Measurements from ENCODE around the gene RTEL1.
"Not testable (repeated sequence)": the region's sequence is repeated elsewhere in the genome, so short reads cannot be mapped to it uniquely, and the experiment has no call there.

The RTEL1 gene

GRCh38 chr20:63622732-63623131 is 35.4 kb upstream of the RTEL1 start:
- peaks cover 31 to 43% of the 10 kb centered on the region in 2 donors for H3K4me1 Mint-ChIP-seq
- no peak for ATAC-seq (replicated peaks)
- H3K9me3 Mint-ChIP-seq = no peaks in the 10 kb centered on the region
- H3K27me3 Mint-ChIP-seq = no peaks in the 10 kb centered on the region
- H3K4me3 Mint-ChIP-seq = no peak overlapping the region
- H3K36me3 Mint-ChIP-seq = peaks cover 34 to 42% of the 10 kb centered on the region in 2 donors
- H3K27ac Mint-ChIP-seq = peak overlapping the region; percentile 81
- DNase-seq = no peak

- H3K4me1 Mint-ChIP-seq = peaks cover 34 to 59% of the 10 kb centered on the region in 2 donors
- H3K27me3 Mint-ChIP-seq = no peaks in the 10 kb centered on the region
- no peak for DNase-seq
- H3K36me3 Mint-ChIP-seq = peaks cover 34 to 44% of the 10 kb centered on the region in 2 donors
- H3K27ac Mint-ChIP-seq = peak overlapping the region; percentile 98
- no peak for ATAC-seq (replicated peaks)
- H3K4me3 Mint-ChIP-seq = peak overlapping the region in 1 of 2 donors; percentile 19
- no peaks in the 10 kb centered on the region for H3K9me3 Mint-ChIP-seq
Observed at GRCh38 chr20:63624486-63624885, 33.6 kb upstream of the RTEL1 start.

- H3K4me3 Mint-ChIP-seq = peak overlapping the region; percentile 84 to 85
- DNase-seq = peak; percentile 73
- peaks cover 30 to 63% of the 10 kb centered on the region in 2 donors for H3K4me1 Mint-ChIP-seq
- peak; percentile 65 to 66 for ATAC-seq (replicated peaks)
- peaks cover 31 to 43% of the 10 kb centered on the region in 2 donors for H3K36me3 Mint-ChIP-seq
- H3K27ac Mint-ChIP-seq = peak overlapping the region; percentile 98
- no peaks in the 10 kb centered on the region for H3K27me3 Mint-ChIP-seq
- H3K9me3 Mint-ChIP-seq = no peaks in the 10 kb centered on the region
Observed at GRCh38 chr20:63625771-63626423, 32.2 kb upstream of the RTEL1 start.

- Mint-ChIP-seq H3K27ac (peak within 1 kb of the TSS; percentile 100), H3K4me3 (peak within 1 kb of the TSS; percentile 99 to 100), H3K27me3 (no peaks in the 10 kb centered on the region), H3K9me3 (no peaks in the 10 kb centered on the region), H3K36me3 (peaks cover 30 to 40% of the 10 kb centered on the region in 2 donors), H3K4me1 (peaks cover 34 to 67% of the 10 kb centered on the region in 2 donors)
- peak; percentile 40 to 57 for ATAC-seq (replicated peaks)
- DNase-seq = no peak
Observed at GRCh38 chr20:63626424-63627128, 31.5 kb upstream of the RTEL1 start, which contains the start of gene GMEB2. GMEB2 (minus strand) TSS chr20:63627101; CDS start chr20:63619397, 7,704 bp downstream.

GRCh38 chr20:63627129-63627750 is 30.9 kb upstream of the RTEL1 start:
- H3K4me3 Mint-ChIP-seq = peak overlapping the region; percentile 99 to 100
- peaks cover 33 to 68% of the 10 kb centered on the region in 2 donors for H3K4me1 Mint-ChIP-seq
- peak; percentile 92 for DNase-seq
- ATAC-seq (replicated peaks) = peak; percentile 71 to 74
- no peaks in the 10 kb centered on the region for H3K9me3 Mint-ChIP-seq
- H3K36me3 Mint-ChIP-seq = peaks cover 29 to 36% of the 10 kb centered on the region in 2 donors
- no peaks in the 10 kb centered on the region for H3K27me3 Mint-ChIP-seq
- H3K27ac Mint-ChIP-seq = peak overlapping the region; percentile 100

- Mint-ChIP-seq H3K9me3 (no peaks in the 10 kb centered on the region), H3K27ac (peak overlapping the region; percentile 100), H3K36me3 (peaks cover 23 to 31% of the 10 kb centered on the region in 2 donors), H3K27me3 (no peaks in the 10 kb centered on the region), H3K4me3 (peak overlapping the region; percentile 99 to 100), H3K4me1 (peaks cover 28 to 68% of the 10 kb centered on the region in 2 donors)
- DNase-seq = no peak
- ATAC-seq (replicated peaks) = peak; percentile 0 to 6
Observed at GRCh38 chr20:63627751-63628245, 30.3 kb upstream of the RTEL1 start.

GRCh38 chr20:63628246-63628975 is 29.7 kb upstream of the RTEL1 start:
- H3K27ac Mint-ChIP-seq = peak overlapping the region; percentile 100
- peak overlapping the region; percentile 99 to 100 for H3K4me3 Mint-ChIP-seq
- H3K9me3 Mint-ChIP-seq = no peaks in the 10 kb centered on the region
- DNase-seq = peak; percentile 68
- peaks cover 22 to 29% of the 10 kb centered on the region in 2 donors for H3K36me3 Mint-ChIP-seq
- ATAC-seq (replicated peaks) = peak; percentile 26 to 29
- H3K4me1 Mint-ChIP-seq = peaks cover 28 to 69% of the 10 kb centered on the region in 2 donors
- H3K27me3 Mint-ChIP-seq = no peaks in the 10 kb centered on the region

- Mint-ChIP-seq H3K27ac (peak overlapping the region; percentile 94), H3K36me3 (peaks cover 16 to 18% of the 10 kb centered on the region in 2 donors), H3K4me1 (peaks cover 27 to 71% of the 10 kb centered on the region in 2 donors), H3K4me3 (peak overlapping the region; percentile 6 to 17)
- H3K9me3 Mint-ChIP-seq; H3K27me3 Mint-ChIP-seq; DNase-seq; ATAC-seq (replicated peaks): not testable (repeated sequence)
Observed at GRCh38 chr20:63630956-63631355, 27.2 kb upstream of the RTEL1 start.

- not testable (repeated sequence) for DNase-seq, H3K27me3 Mint-ChIP-seq, H3K9me3 Mint-ChIP-seq
- peaks cover 16 to 18% of the 10 kb centered on the region in 2 donors for H3K36me3 Mint-ChIP-seq
- peak overlapping the region; percentile 94 for H3K27ac Mint-ChIP-seq
- peak in 1 of 2 donors; percentile 8 for ATAC-seq (replicated peaks)
- peaks cover 27 to 70% of the 10 kb centered on the region in 2 donors for H3K4me1 Mint-ChIP-seq
- peak overlapping the region; percentile 33 to 49 for H3K4me3 Mint-ChIP-seq
Observed at GRCh38 chr20:63631426-63631825, 26.7 kb upstream of the RTEL1 start.

GRCh38 chr20:63633732-63634131 is 24.4 kb upstream of the RTEL1 start:
- H3K9me3 Mint-ChIP-seq = no peaks in the 10 kb centered on the region
- peaks cover 8 to 12% of the 10 kb centered on the region in 2 donors for H3K36me3 Mint-ChIP-seq
- ATAC-seq (replicated peaks) = no peak
- H3K27me3 Mint-ChIP-seq = no peaks in the 10 kb centered on the region
- H3K27ac Mint-ChIP-seq = peak overlapping the region; percentile 83
- H3K4me3 Mint-ChIP-seq = no peak overlapping the region
- no peak for DNase-seq
- H3K4me1 Mint-ChIP-seq = peaks cover 30 to 75% of the 10 kb centered on the region in 2 donors

- H3K9me3 Mint-ChIP-seq = no peaks in the 10 kb centered on the region
- H3K27me3 Mint-ChIP-seq = no peaks in the 10 kb centered on the region
- H3K27ac Mint-ChIP-seq = peak overlapping the region; percentile 98
- peak overlapping the region; percentile 25 to 65 for H3K4me3 Mint-ChIP-seq
- H3K36me3 Mint-ChIP-seq = peaks cover 2 to 6% of the 10 kb centered on the region in 2 donors
- DNase-seq = peak; percentile 74
- ATAC-seq (replicated peaks) = peak; percentile 85 to 86
- peaks cover 35 to 72% of the 10 kb centered on the region in 2 donors for H3K4me1 Mint-ChIP-seq
Observed at GRCh38 chr20:63635431-63636141, 22.5 kb upstream of the RTEL1 start.

- DNase-seq (no peak), ATAC-seq (replicated peaks) (no peak)
- Mint-ChIP-seq H3K27ac (peak overlapping the region; percentile 65), H3K27me3 (no peaks in the 10 kb centered on the region), H3K4me1 (peaks cover 29 to 59% of the 10 kb centered on the region in 2 donors), H3K4me3 (peak overlapping the region in 1 of 2 donors; percentile 35), H3K9me3 (no peaks in the 10 kb centered on the region), H3K36me3 (peaks cover 2 to 6% of the 10 kb centered on the region in 2 donors)
Observed at GRCh38 chr20:63636752-63637628, 21.1 kb upstream of the RTEL1 start.

Data from stimulated activated naive B cell treated with anti-CD40 and anti-IgM and Interleukin-4, amounts not matched to agents 10 μg/mL and 1 μg/mL and 100 μg/mL, for 72 hours (primary cell).